GM12864 (cell line): ENCODE data around the gene TXNDC11.

Experiments
- DNase-seq: peaks from one replicate; pipeline ENCODE4 v3.0.0-alpha.2; 2011; ENCODE audit warnings: low read depth
- H3K4me3 ChIP-seq: 2 replicates; pipeline ENCODE4 v1.5.1; 2011; ENCODE audit warnings: mild to moderate bottlenecking, low read depth, low read length, control low read depth
- TF ChIP-seq, protein P1 (sequence below): IDR thresholded peaks from 2 replicates; pipeline ENCODE4 v1.5.1; 2011; ENCODE audit warnings: low read depth, mild to moderate bottlenecking, moderate library complexity, low read length, control low read depth, inconsistent platforms; ENCODE audit errors: missing control alignments

The TXNDC11 gene

DNA sequence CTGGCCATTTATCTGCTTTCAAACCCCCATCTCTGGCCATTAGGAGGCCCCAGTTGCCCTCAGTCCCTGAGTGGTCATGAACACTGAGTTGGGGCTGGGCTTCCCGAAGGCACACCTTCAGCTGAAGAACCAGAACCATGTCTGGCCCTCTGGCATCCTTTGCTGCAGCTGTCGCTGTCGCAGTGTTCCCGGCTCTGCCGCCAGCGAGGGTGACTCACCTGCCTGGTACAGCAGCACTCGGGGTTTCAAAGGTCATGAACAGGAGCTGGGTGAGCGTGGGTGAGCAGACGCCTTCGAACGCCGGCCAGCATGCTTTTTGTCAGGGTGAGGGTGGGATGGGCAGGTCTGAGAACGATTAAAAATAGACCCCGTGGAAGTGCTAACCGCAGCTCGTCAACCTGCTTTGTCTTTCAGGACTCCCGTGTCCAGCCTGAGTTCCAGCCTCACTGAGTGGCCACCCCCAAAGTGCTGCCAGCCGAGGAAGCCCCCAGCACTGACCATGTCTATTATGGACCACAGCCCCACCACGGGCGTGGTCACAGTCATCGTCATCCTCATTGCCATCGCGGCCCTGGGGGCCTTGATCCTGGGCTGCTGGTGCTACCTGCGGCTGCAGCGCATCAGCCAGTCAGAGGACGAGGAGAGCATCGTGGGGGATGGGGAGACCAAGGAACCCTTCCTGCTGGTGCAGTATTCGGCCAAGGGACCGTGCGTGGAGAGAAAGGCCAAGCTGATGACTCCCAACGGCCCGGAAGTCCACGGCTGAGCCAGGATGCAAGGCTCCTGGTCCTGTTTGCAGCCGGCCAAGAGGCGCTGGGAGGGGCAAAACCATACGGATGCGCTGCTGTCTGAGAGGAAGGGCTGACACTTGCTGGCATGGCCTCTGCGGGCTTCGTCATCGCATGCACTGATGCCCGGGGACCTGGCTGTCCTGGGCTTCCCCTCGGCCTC is 66.8 kb downstream of the TXNDC11 start:
- TF ChIP-seq, protein P1, sequence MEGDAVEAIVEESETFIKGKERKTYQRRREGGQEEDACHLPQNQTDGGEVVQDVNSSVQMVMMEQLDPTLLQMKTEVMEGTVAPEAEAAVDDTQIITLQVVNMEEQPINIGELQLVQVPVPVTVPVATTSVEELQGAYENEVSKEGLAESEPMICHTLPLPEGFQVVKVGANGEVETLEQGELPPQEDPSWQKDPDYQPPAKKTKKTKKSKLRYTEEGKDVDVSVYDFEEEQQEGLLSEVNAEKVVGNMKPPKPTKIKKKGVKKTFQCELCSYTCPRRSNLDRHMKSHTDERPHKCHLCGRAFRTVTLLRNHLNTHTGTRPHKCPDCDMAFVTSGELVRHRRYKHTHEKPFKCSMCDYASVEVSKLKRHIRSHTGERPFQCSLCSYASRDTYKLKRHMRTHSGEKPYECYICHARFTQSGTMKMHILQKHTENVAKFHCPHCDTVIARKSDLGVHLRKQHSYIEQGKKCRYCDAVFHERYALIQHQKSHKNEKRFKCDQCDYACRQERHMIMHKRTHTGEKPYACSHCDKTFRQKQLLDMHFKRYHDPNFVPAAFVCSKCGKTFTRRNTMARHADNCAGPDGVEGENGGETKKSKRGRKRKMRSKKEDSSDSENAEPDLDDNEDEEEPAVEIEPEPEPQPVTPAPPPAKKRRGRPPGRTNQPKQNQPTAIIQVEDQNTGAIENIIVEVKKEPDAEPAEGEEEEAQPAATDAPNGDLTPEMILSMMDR, result no peak
- H3K4me3 ChIP-seq, result no peak overlapping the region
- no peak for DNase-seq

DNA sequence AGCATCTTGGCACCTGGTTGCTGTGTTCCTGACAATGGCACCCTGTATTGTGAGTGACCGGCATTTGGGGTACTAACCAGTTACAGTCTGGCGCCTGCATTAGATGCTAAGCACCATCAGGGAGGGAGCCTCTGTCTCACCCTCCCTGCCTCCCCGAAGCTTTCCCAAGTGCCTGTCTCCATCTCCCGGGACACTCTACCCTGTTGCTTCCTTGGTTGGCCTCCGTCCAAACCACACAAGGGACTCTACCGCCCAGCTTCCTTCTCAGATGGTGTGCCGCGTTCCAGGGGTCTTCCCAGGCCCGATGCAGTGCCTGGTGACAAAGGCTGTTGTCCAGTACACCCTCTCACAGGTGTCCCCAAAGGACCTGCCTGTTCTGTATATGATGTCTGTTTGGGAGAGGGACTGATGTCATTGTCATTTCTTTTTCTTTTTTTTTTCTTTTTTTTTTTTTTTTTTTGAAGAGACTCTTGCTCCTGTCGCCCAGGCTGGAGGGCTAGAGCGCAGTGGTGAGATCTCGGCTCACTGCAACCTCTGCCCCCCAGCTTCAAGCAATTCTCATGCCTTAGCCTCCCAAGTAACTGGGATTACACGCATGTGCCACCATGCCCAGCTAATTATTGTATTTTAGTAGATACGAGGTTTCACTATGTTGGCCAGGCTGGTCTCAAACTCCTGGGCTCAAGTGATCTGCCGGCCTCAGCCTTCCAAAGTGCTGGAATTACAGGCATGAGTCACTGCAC is 67.7 kb downstream of the TXNDC11 start:
- DNase-seq, result no peak
- TF ChIP-seq, protein P1, result no peak
- H3K4me3 ChIP-seq, result no peak overlapping the region

GRCh38 chr16:11674001-11674817 is 68.4 kb downstream of the TXNDC11 start:
- no peak for DNase-seq
- TF ChIP-seq, protein P1, result no peak
- no peak overlapping the region for H3K4me3 ChIP-seq

GRCh38 chr16:11673091-11674000 is 69.3 kb downstream of the TXNDC11 start:
- DNase-seq, result no peak
- TF ChIP-seq, protein P1, result no peak
- H3K4me3 ChIP-seq, result no peak overlapping the region

DNA sequence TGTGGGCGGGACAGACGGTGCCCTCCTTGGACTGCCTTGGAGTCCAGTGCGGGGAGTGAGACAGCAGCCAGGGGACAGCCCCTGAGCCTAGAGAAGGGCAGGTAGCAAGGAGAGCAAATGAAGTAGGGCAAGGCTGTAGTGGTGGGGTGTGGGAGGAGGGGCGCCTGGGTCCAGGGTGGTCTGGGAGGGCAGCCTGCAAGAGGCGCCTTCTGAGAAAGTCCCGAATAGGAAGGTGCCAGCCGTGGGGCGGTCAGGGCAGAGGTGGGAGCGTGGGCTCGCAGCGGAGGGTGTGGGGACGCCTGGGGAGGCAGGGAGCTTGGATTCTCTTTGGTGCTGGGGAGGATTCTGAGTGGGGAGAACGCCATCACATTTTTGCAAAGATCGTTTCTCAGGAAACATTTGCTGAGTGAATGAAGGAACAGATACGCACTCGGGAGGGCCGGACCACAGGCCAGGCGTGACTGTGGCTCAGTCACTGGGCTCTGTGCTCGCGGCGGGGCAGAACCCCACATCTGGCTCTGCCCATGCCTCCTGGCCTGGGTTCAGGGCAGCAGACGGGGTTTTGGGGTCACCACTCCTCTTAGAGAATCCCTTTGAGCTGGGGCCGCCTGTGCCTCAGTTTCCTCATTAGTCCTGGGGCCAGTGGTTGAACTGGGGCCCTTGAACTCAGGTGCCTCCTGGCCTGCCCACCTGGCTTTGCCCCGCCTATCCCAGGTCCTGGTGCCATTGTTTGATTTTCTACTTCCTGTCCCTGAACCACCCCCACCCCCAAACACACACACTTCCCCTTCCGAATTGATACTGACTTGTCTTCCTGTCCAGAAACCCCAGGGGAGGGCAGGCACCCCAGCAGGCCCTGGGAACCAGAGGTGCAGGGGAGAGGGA is 70.2 kb downstream of the TXNDC11 start:
- TF ChIP-seq, protein P1, result no peak
- DNase-seq, result no peak
- peak overlapping the region; percentile 1 for H3K4me3 ChIP-seq
